HCT116 (cell line): Measurements from ENCODE around the gene DHRSX. TPM values are rescaled to one million over a fixed set of nuclear protein-coding genes. Genes with fewer than 3 reads are reported as not detected.

Experiments
- ATAC-seq: fragments of 200-7000 bp; cut with Tn5 transposase; 2 replicates; pipeline ENCODE4 v1.9.1; 2020; ENCODE audit warnings: mild to moderate bottlenecking, moderate library complexity
- BruUV-seq: library from RNA; stranded (reverse); fragments of 400-500 nt; replicated peaks from 2 replicates; lab custom pipeline; 2021; lab: Mats Ljungman, UMichigan
- CTCF ChIA-PET: fragments of 300-600 bp; sonication (Branson Sonifier 250); formaldehyde crosslinking; loops from one replicate; lab custom pipeline; 2021; ENCODE audit warnings: antibody characterized with exemption; lab: Charles Lee
- POLR2A ChIA-PET: fragments of 300-600, 350-600 bp; sonication (Branson Sonifier 250); formaldehyde crosslinking; loops from one replicate; lab custom pipeline; 2021; ENCODE audit warnings: antibody characterized with exemption; lab: Charles Lee
- RAD21 ChIA-PET, 2 experiments: fragments of 300-600 bp; sonication (Branson Sonifier 250); formaldehyde crosslinking; loops; one replicate each; lab custom pipeline; 2023; ENCODE audit warnings: low total read pairs in 2 of 2; ENCODE audit not compliant: uncharacterized antibody in 2 of 2, unreplicated experiment in 2 of 2, low non-redundant PET in 1 of 2; lab: Charles Lee
- DNase-seq: peaks from one replicate; pipeline ENCODE4 v3.0.0-alpha.2; 2010; ENCODE audit warnings: low read depth, low spot score
- H2AFZ ChIP-seq: fragments of 200-600 bp; shearing (Covaris generic), sonication (generic); 2 replicates; pipeline ENCODE4 v1.6.1; 2017; ENCODE audit warnings: low read depth, mixed run types, mixed read lengths, antibody characterized with exemption, low read length; ENCODE audit not compliant: poor library complexity, severe bottlenecking
- H3K27ac ChIP-seq: 2 replicates; pipeline ENCODE4 v1.5.1; 2012; ENCODE audit warnings: low read depth, low read length
- H3K27me3 ChIP-seq: fragments of 200-600 bp; sonication (generic); 2 replicates; pipeline ENCODE4 v1.6.1; 2016; ENCODE audit warnings: mixed run types, low read length, mixed read lengths; ENCODE audit not compliant: insufficient read depth
- H3K36me3 ChIP-seq, 2 experiments: fragments of 200-500 bp in 1 of 2; fragments of 200-600 bp in 1 of 2; sonication (Bioruptor generic) in 1 of 2; sonication (generic) in 1 of 2; 2 replicates each; pipeline versions ENCODE4 v1.5.1 to v1.6.1; 2014 to 2016; ENCODE audit warnings: low read length in 2 of 2, inconsistent platforms in 1 of 2, mixed read lengths in 1 of 2, mixed run types in 1 of 2; ENCODE audit not compliant: insufficient read depth in 2 of 2, control insufficient read depth in 1 of 2
- H3K4me1 ChIP-seq, 2 experiments: fragments of 200-600 bp in 1 of 2; sonication (generic) in 1 of 2; 2 replicates each; pipeline versions ENCODE4 v1.5.1 to v1.6.1; 2012 to 2017; ENCODE audit warnings: low read length in 2 of 2, inconsistent platforms in 1 of 2, mild to moderate bottlenecking in 1 of 2, mixed read lengths in 1 of 2, mixed run types in 1 of 2, moderate library complexity in 1 of 2; ENCODE audit not compliant: insufficient read depth in 2 of 2, control insufficient read depth in 1 of 2
- H3K4me2 ChIP-seq: fragments of 200-600 bp; sonication (generic); 2 replicates; pipeline ENCODE4 v1.6.1; 2017; ENCODE audit warnings: mixed run types, low read length, mixed read lengths
- H3K4me3 ChIP-seq, 2 experiments: fragments of 200-600 bp in 1 of 2; sonication (generic) in 1 of 2; replicated peaks in 1 of 2; 2 replicates each; pipeline ENCODE4 v1.5.1; 2011 to 2016; ENCODE audit warnings: low read length in 2 of 2, control low read depth in 1 of 2, low read depth in 1 of 2, mild to moderate bottlenecking in 1 of 2, mixed read lengths in 1 of 2, mixed run types in 1 of 2
- H3K79me2 ChIP-seq: fragments of 200-600 bp; sonication (generic); 2 replicates; pipeline ENCODE4 v1.6.1; 2017; ENCODE audit warnings: mild to moderate bottlenecking, mixed run types, low read length, moderate library complexity, mixed read lengths; ENCODE audit not compliant: insufficient read depth
- H3K9ac ChIP-seq: fragments of 200-600 bp; sonication (generic); 2 replicates; pipeline ENCODE4 v1.6.1; 2016; ENCODE audit warnings: low read length, mixed read lengths
- H3K9me2 ChIP-seq: fragments of 200-600 bp; sonication (generic), shearing (Covaris generic); 2 replicates; pipeline ENCODE4 v1.6.1; 2017; ENCODE audit warnings: mixed run types, mild to moderate bottlenecking, moderate library complexity; ENCODE audit not compliant: insufficient read depth
- H3K9me3 ChIP-seq, 2 experiments: fragments of 200-500 bp in 1 of 2; fragments of 200-600 bp in 1 of 2; sonication (Bioruptor generic) in 1 of 2; sonication (generic) in 1 of 2; 2 replicates each; pipeline ENCODE4 v1.6.1; 2014 to 2017; ENCODE audit warnings: low read length in 2 of 2, mixed read lengths in 2 of 2, inconsistent platforms in 1 of 2, low read depth in 1 of 2, mild to moderate bottlenecking in 1 of 2, mixed run types in 1 of 2, moderate library complexity in 1 of 2; ENCODE audit not compliant: control insufficient read depth in 1 of 2, insufficient read depth in 1 of 2
- H4K20me1 ChIP-seq: fragments of 200-600 bp; sonication (generic), shearing (Covaris generic); 2 replicates; pipeline ENCODE4 v1.6.1; 2017; ENCODE audit warnings: mixed run types, mild to moderate bottlenecking, moderate library complexity; ENCODE audit not compliant: insufficient read depth
- ATF3 ChIP-seq: IDR thresholded peaks from 2 replicates; pipeline ENCODE4 v1.6.1; 2012
- CBX3 ChIP-seq: IDR thresholded peaks from 2 replicates; pipeline ENCODE4 v1.6.1; 2012; ENCODE audit warnings: low read depth
- CTCF ChIP-seq, 3 experiments: fragments of 200-600 bp in 1 of 3; sonication (generic) in 1 of 3; IDR thresholded peaks in 2 of 3; conservative IDR thresholded peaks in 1 of 3; 2 replicates each; pipeline ENCODE4 v1.5.1; 2012 to 2017; ENCODE audit warnings: low read depth in 2 of 3, low read length in 2 of 3, antibody characterized with exemption in 1 of 3, borderline replicate concordance in 1 of 3, control low read depth in 1 of 3, mild to moderate bottlenecking in 1 of 3, mixed read lengths in 1 of 3, mixed run types in 1 of 3, moderate library complexity in 1 of 3; ENCODE audit not compliant: insufficient read depth in 1 of 3
- ELF1 ChIP-seq: IDR thresholded peaks from 2 replicates; pipeline ENCODE4 v1.6.1; 2012; ENCODE audit warnings: low read depth, borderline replicate concordance
- EZH2 ChIP-seq: fragments of 200-600 bp; sonication (generic); IDR thresholded peaks from 2 replicates; pipeline ENCODE4 v1.6.1; 2017; ENCODE audit warnings: antibody characterized with exemption, mixed run types
- FOSL1 ChIP-seq: IDR thresholded peaks from 2 replicates; pipeline ENCODE4 v1.6.1; 2012; ENCODE audit warnings: low read depth
- POLR2A ChIP-seq: IDR thresholded peaks from 2 replicates; pipeline ENCODE4 v1.7.0; 2011; ENCODE audit warnings: borderline replicate concordance; ENCODE audit not compliant: insufficient read depth, insufficient read length; ENCODE audit errors: extremely low read depth
- RAD21 ChIP-seq: IDR thresholded peaks from 2 replicates; pipeline ENCODE4 v1.6.1; 2012; ENCODE audit warnings: low read depth, mild to moderate bottlenecking
- SIN3A ChIP-seq: IDR thresholded peaks from 2 replicates; pipeline ENCODE4 v1.6.1; 2012; ENCODE audit warnings: low read depth
- SP1 ChIP-seq: IDR thresholded peaks from 2 replicates; pipeline ENCODE4 v1.6.1; 2012; ENCODE audit warnings: low read depth
- SRF ChIP-seq: IDR thresholded peaks from 2 replicates; pipeline ENCODE4 v1.6.1; 2012; ENCODE audit warnings: low read depth
- ZBTB33 ChIP-seq: IDR thresholded peaks from 2 replicates; pipeline ENCODE4 v1.6.1; 2011; ENCODE audit warnings: mild to moderate bottlenecking, low read length, moderate library complexity; ENCODE audit not compliant: insufficient replicate concordance; ENCODE audit errors: extremely low read depth
- ZNF274 ChIP-seq: fragments of 200-500 bp; sonication (Bioruptor generic); IDR thresholded peaks from 2 replicates; pipeline ENCODE4 v1.6.1; 2014; ENCODE audit warnings: mild to moderate bottlenecking, low read depth, low read length, inconsistent platforms
- intact Hi-C: fragments of 100-400 bp; cut with micrococcal nuclease; formaldehyde crosslinking; loops from 2 replicates; pipeline ENCODE4 v1.10.0; 2022
- total RNA-seq: library from RNA; stranded (reverse); gene quantifications from one replicate; pipeline ENCODE4 v1.2.1, GENCODE V29; 2021; ENCODE audit not compliant: unreplicated experiment

Gene DHRSX
- total RNA-seq, 1 experiment from 2014 or later, result 11.9 TPM

- Histone ChIP-seq H3K9ac (peak overlapping the region; percentile 62), H3K9me3 (no peaks in the 10 kb centered on the region), H3K79me2 (peaks cover 24% of the 10 kb centered on the region; the same call in 1 of the 2 replicates), H3K4me1 (peaks cover 15 to 59% of the 10 kb centered on the region in 2 experiments), H3K4me2 (peak overlapping the region; percentile 76), H3K36me3 (no peaks in the 10 kb centered on the region), H3K4me3 (peak overlapping the region; percentile 13 to 50; a peak in 3 of 4 replicates), H3K27me3 (no peaks in the 10 kb centered on the region), H3K9me2 (no peaks in the 10 kb centered on the region), H2AFZ (peak overlapping the region; percentile 31), H4K20me1 (no peaks in the 10 kb centered on the region), H3K27ac (peak overlapping the region; percentile 93)
- no TSS peak for BruUV-seq
- ChIA-PET RAD21 (no interaction called here), POLR2A (no interaction called here), CTCF (no interaction called here)
- intact Hi-C loops, result loop anchor here (1.0 to 5.0 kb wide), 3 partner anchors 12 to 805 kb away; no protein-coding TSS in a partner anchor
- DNase-seq (no peak), ATAC-seq (no peak)
- TF ChIP-seq SIN3A (no peak), CBX3 (no peak), EZH2 (no peak), ELF1 (no peak), POLR2A (no peak), CTCF (IDR thresholded peaks at IDR 0.05 in 2 of 3, conservative IDR thresholded peaks at IDR 0.05 in 1 of 3; ENCODE audit: borderline replicate concordance in 1 of 3, insufficient read depth in 1 of 3, low read depth in 2 of 3, low read length in 2 of 3) (no peak), RAD21 (no peak), ATF3 (no peak), ZNF274 (no peak), FOSL1 (no peak), SP1 (no peak), ZBTB33 (no peak), SRF (no peak)
Observed at GRCh38 chrX:2452799-2453198, 48.0 kb downstream of the DHRSX start.
